MCF 10A (cell line): ENCODE data around the gene ST7. TPM values are rescaled to one million over a fixed set of nuclear protein-coding genes. Genes with fewer than 3 reads are reported as not detected.
A peak's percentile ranks its signal among the peaks of the same experiment; 100 is the strongest.

Experiments
- BruUV-seq: library from RNA; stranded (reverse); fragments of 400-500 nt; replicated peaks from 2 replicates; lab custom pipeline; 2021; lab: Mats Ljungman, UMichigan
- CTCF ChIA-PET: fragments of 300-600 bp; sonication (Branson Sonifier 250); formaldehyde crosslinking; extraction: SDS; loops from one replicate; lab custom pipeline; 2021; ENCODE audit warnings: antibody characterized with exemption, inconsistent platforms; lab: Yijun Ruan, JAX
- POLR2A ChIA-PET: fragments of 300-600, 350-650 bp; sonication (Branson Sonifier 250); formaldehyde crosslinking; extraction: SDS; loops from one replicate; lab custom pipeline; 2020; ENCODE audit warnings: antibody characterized with exemption, inconsistent platforms; lab: Yijun Ruan, JAX
- DNase-seq: peaks from one replicate; pipeline ENCODE4 v3.0.0-alpha.2; 2018; ENCODE audit not compliant: unreplicated experiment
- H3K27ac Mint-ChIP-seq: one replicate; pipeline ENCODE4 v1.8.0; 2022; ENCODE audit warnings: mild to moderate bottlenecking, low read depth, mixed read lengths; ENCODE audit not compliant: unreplicated experiment
- H3K27me3 Mint-ChIP-seq: one replicate; pipeline ENCODE4 v1.8.0; 2022; ENCODE audit warnings: mixed read lengths; ENCODE audit not compliant: insufficient read depth, unreplicated experiment
- H3K36me3 Mint-ChIP-seq: one replicate; pipeline ENCODE4 v1.8.0; 2022; ENCODE audit warnings: mild to moderate bottlenecking, moderate library complexity, mixed read lengths; ENCODE audit not compliant: insufficient read depth, unreplicated experiment
- H3K4me1 Mint-ChIP-seq: one replicate; pipeline ENCODE4 v1.8.0; 2022; ENCODE audit warnings: mixed read lengths; ENCODE audit not compliant: insufficient read depth, unreplicated experiment
- H3K4me3 Mint-ChIP-seq: one replicate; pipeline ENCODE4 v1.8.0; 2022; ENCODE audit warnings: mild to moderate bottlenecking, moderate library complexity, mixed read lengths; ENCODE audit not compliant: unreplicated experiment
- H3K9me3 Mint-ChIP-seq: one replicate; pipeline ENCODE4 v1.8.0; 2022; ENCODE audit warnings: mixed read lengths; ENCODE audit not compliant: unreplicated experiment
- CTCF ChIP-seq: fragments of 200-600 bp; IDR thresholded peaks from one replicate; pipeline ENCODE4 v1.8.0; 2022; ENCODE audit warnings: antibody characterized with exemption, mild to moderate bottlenecking; ENCODE audit not compliant: unreplicated experiment
- intact Hi-C: fragments of 100-400 bp; cut with micrococcal nuclease; formaldehyde crosslinking; loops from 2 replicates; pipeline ENCODE4 v1.14.1; 2022
- total RNA-seq: library from RNA; stranded (reverse); gene quantifications from 2 replicates; pipeline ENCODE4 v1.2.3, GENCODE V29; 2022

Gene ST7
- total RNA-seq, 1 experiment from 2014 or later: 18.5 TPM

GRCh38 chr7:117019287-117019686, 66.0 kb downstream of the ST7 start:
- no peak for TF ChIP-seq CTCF
- H3K36me3 Mint-ChIP-seq: no peaks in the 10 kb centered on the region
- H3K4me3 Mint-ChIP-seq: no peak overlapping the region
- H3K27ac Mint-ChIP-seq: no peak overlapping the region
- POLR2A ChIA-PET: interaction anchor here (0.6 to 1.8 kb wide), 3 partner anchors 10 to 76 kb away, joined by 3 to 6 read pairs (median 4); no protein-coding TSS in a partner anchor
- intact Hi-C loops: no loop called here
- peaks cover 6% of the 10 kb centered on the region for H3K4me1 Mint-ChIP-seq
- DNase-seq: no peak
- H3K9me3 Mint-ChIP-seq: no peaks in the 10 kb centered on the region
- H3K27me3 Mint-ChIP-seq: no peaks in the 10 kb centered on the region
- BruUV-seq: no TSS peak
- CTCF ChIA-PET: interaction anchor here (0.9 kb wide), 1 partner anchor 14 kb away, joined by 3 read pairs; no protein-coding TSS in a partner anchor

GRCh38 chr7:117019786-117020590, 66.7 kb downstream of the ST7 start:
- intact Hi-C loops: no loop called here
- no peak for TF ChIP-seq CTCF
- BruUV-seq: no TSS peak
- H3K9me3 Mint-ChIP-seq: no peaks in the 10 kb centered on the region
- no peak overlapping the region for H3K4me3 Mint-ChIP-seq
- peaks cover 6% of the 10 kb centered on the region for H3K4me1 Mint-ChIP-seq
- no peak overlapping the region for H3K27ac Mint-ChIP-seq
- ChIA-PET POLR2A (interaction anchor here (0.6 to 1.8 kb wide), 4 partner anchors 9 to 346 kb away, joined by 3 to 6 read pairs (median 4); no protein-coding TSS in a partner anchor), CTCF (interaction anchor here (0.8 to 0.9 kb wide), 2 partner anchors 13 to 21 kb away, joined by 3 to 4 read pairs; no protein-coding TSS in a partner anchor)
- DNase-seq: peak; percentile 66
- no peaks in the 10 kb centered on the region for H3K36me3 Mint-ChIP-seq
- no peaks in the 10 kb centered on the region for H3K27me3 Mint-ChIP-seq

DNA sequence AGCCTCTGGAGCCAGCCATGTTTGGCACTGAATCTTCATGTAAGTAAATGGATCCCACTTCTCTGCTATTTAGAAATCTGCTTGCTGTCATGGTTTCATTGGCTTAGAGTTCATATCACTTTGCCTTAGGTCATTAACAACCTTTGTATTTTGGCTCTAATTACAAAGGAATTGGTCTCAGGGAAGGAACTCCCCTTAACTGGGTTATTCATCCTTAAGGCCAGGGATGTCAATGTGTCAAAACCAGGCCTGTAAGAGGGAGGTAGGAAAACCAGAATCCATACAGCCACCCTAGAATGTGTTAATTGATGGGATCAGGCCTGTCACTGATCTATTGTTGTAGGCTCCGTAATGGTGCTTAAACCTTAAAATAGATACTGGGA, 67.3 kb downstream of the ST7 start:
- Mint-ChIP-seq H3K36me3 (no peaks in the 10 kb centered on the region), H3K4me3 (no peak overlapping the region), H3K27me3 (no peaks in the 10 kb centered on the region), H3K4me1 (peaks cover under 1% of the 10 kb centered on the region), H3K27ac (no peak overlapping the region), H3K9me3 (no peaks in the 10 kb centered on the region)
- no peak for TF ChIP-seq CTCF
- CTCF ChIA-PET: no interaction called here
- intact Hi-C loops: no loop called here
- BruUV-seq: no TSS peak
- POLR2A ChIA-PET: interaction anchor here (0.6 to 1.8 kb wide), 2 partner anchors 66 to 346 kb away, joined by 4 to 6 read pairs; no protein-coding TSS in a partner anchor
- DNase-seq: no peak

GRCh38 chr7:117021366-117021765, 68.1 kb downstream of the ST7 start:
- intact Hi-C loops: no loop called here
- no peak for DNase-seq
- no TSS peak for BruUV-seq
- no peaks in the 10 kb centered on the region for H3K27me3 Mint-ChIP-seq
- H3K27ac Mint-ChIP-seq: no peak overlapping the region
- no peaks in the 10 kb centered on the region for H3K4me1 Mint-ChIP-seq
- no peak overlapping the region for H3K4me3 Mint-ChIP-seq
- no peaks in the 10 kb centered on the region for H3K9me3 Mint-ChIP-seq
- ChIA-PET POLR2A (interaction anchor here (1.8 kb wide), 1 partner anchor 67 kb away, joined by 6 read pairs; no protein-coding TSS in a partner anchor), CTCF (no interaction called here)
- no peaks in the 10 kb centered on the region for H3K36me3 Mint-ChIP-seq
- TF ChIP-seq CTCF: no peak
